Adipose tissue (tissue), 3 donors: ENCODE measurements around the gene ABL1. TPM values are rescaled to one million over a fixed set of nuclear protein-coding genes. Genes with fewer than 3 reads are reported as not detected.

Experiments used
- H3K27ac ChIP-seq: one replicate; pipeline ENCODE4 v1.5.1; 2013; ENCODE audit warnings: low read depth, low read length
- WGBS, 3 donors: extraction: QIAGEN DNeasy Blood & Tissue Kit; methylation state at CpG; one replicate each; pipeline ENCODE4 v1.1.7; 2013; 5-methylcytosine and 5-hydroxymethylcytosine counted together
- polyA plus RNA-seq, 3 donors: library from polyadenylated mRNA; stranded (reverse); fragments of 200-250 nt; gene quantifications; one replicate each; pipeline ENCODE4 v1.2.3, GENCODE V29; 2013
- donor health status: healthy with polysubstance abuse.
- donor health status: Bipolar disorder and iron deficiency.
- donor health status: healthy.

ABL1 gene
- polyA plus RNA-seq, 3 donors, result 17.0 to 75.0 (median 58.1) TPM

- no peak overlapping the region for H3K27ac ChIP-seq
- WGBS, 3 donors, result 68 to 75% (median 74%) methylated on average over 13 to 14 of the region's 14 CpGs
Measured at GRCh38 chr9:130919559-130920145, 84.6 kb downstream of the ABL1 start.

GRCh38 chr9:130920233-130920632, 85.2 kb downstream of the ABL1 start:
- 94 to 95% (median 94%) methylated on average over 8 of the region's 8 CpGs for WGBS, 3 donors
- no peak overlapping the region for H3K27ac ChIP-seq

GRCh38 chr9:130920762-130921299, 85.8 kb downstream of the ABL1 start:
- no peak overlapping the region for H3K27ac ChIP-seq
- WGBS, 3 donors, result 61 to 73% (median 69%) methylated on average over 14 of the region's 14 CpGs

- no peak overlapping the region for H3K27ac ChIP-seq
- WGBS, 3 donors, result 35 to 59% (median 58%) methylated on average over 29 of the region's 29 CpGs
Measured at GRCh38 chr9:130921300-130921988, 86.4 kb downstream of the ABL1 start.

- 74 to 80% (median 78%) methylated on average over 31 of the region's 31 CpGs for WGBS, 3 donors
Measured at GRCh38 chr9:130921989-130922892, 87.2 kb downstream of the ABL1 start.

GRCh38 chr9:130922893-130923610, 88.0 kb downstream of the ABL1 start:
- H3K27ac ChIP-seq, result no peak overlapping the region
- 63 to 75% (median 74%) methylated on average over 16 of the region's 16 CpGs for WGBS, 3 donors

More at GRCh38 chr9:130921989-130922892, 87.2 kb downstream of the ABL1 start:
- no peak overlapping the region for H3K27ac ChIP-seq

GRCh38 chr9:130923611-130924447, 88.8 kb downstream of the ABL1 start:
- 78 to 84% (median 83%) methylated on average over 38 to 42 of the region's 42 CpGs for WGBS, 3 donors
- H3K27ac ChIP-seq, result no peak overlapping the region

- 74 to 85% (median 75%) methylated on average over 9 to 10 of the region's 10 CpGs for WGBS, 3 donors
Measured at GRCh38 chr9:130924448-130924788, 89.4 kb downstream of the ABL1 start.

GRCh38 chr9:130925050-130925678, 90.1 kb downstream of the ABL1 start:
- 75 to 77% (median 76%) methylated on average over 19 of the region's 19 CpGs for WGBS, 3 donors
- no peak overlapping the region for H3K27ac ChIP-seq

More at GRCh38 chr9:130924448-130924788, 89.4 kb downstream of the ABL1 start:
- no peak overlapping the region for H3K27ac ChIP-seq

- WGBS, 3 donors, result 91% methylated on average over 10 of the region's 10 CpGs
- no peak overlapping the region for H3K27ac ChIP-seq
Measured at GRCh38 chr9:130927338-130927737, 92.3 kb downstream of the ABL1 start.

GRCh38 chr9:130927995-130928900, 93.2 kb downstream of the ABL1 start:
- 37 to 63% (median 58%) methylated on average over 10 to 14 of the region's 14 CpGs for WGBS, 3 donors
- H3K27ac ChIP-seq, result no peak overlapping the region

- 84 to 89% (median 87%) methylated on average over 29 to 36 of the region's 36 CpGs for WGBS, 3 donors
- no peak overlapping the region for H3K27ac ChIP-seq
Measured at GRCh38 chr9:130929571-130930038, 94.6 kb downstream of the ABL1 start.

GRCh38 chr9:130930132-130930803, 95.2 kb downstream of the ABL1 start:
- H3K27ac ChIP-seq, result no peak overlapping the region
- 82 to 87% (median 85%) methylated on average over 23 of the region's 23 CpGs for WGBS, 3 donors

- no peak overlapping the region for H3K27ac ChIP-seq
- 86 to 92% (median 91%) methylated on average over 15 of the region's 15 CpGs for WGBS, 3 donors
Measured at GRCh38 chr9:130930804-130931349, 95.8 kb downstream of the ABL1 start.
